Stimulated activated CD4-positive, alpha-beta T cell treated with anti-CD3 and anti-CD28 coated beads, TNF-alpha, amount 100 ng/mL, for 4 hours (primary cell): ENCODE results near the gene SIGLEC7.

ENCODE experiments used
- DNase-seq, 3 experiments: peaks; one replicate each; pipeline ENCODE4 v3.0.0-alpha.2; 2020; ENCODE audit warnings: low read depth in 3 of 3

SIGLEC7 gene

GRCh38 chr19:51142119-51142518 is at the start of gene SIGLEC7:
Gene SIGLEC7 (plus strand): TSS chr19:51142301. CDS start chr19:51142370, 69 bp downstream.
- DNase-seq: no peak

- DNase-seq: no peak
Observed at GRCh38 chr19:51093101-51093500, 49.0 kb upstream of the SIGLEC7 start.

DNA sequence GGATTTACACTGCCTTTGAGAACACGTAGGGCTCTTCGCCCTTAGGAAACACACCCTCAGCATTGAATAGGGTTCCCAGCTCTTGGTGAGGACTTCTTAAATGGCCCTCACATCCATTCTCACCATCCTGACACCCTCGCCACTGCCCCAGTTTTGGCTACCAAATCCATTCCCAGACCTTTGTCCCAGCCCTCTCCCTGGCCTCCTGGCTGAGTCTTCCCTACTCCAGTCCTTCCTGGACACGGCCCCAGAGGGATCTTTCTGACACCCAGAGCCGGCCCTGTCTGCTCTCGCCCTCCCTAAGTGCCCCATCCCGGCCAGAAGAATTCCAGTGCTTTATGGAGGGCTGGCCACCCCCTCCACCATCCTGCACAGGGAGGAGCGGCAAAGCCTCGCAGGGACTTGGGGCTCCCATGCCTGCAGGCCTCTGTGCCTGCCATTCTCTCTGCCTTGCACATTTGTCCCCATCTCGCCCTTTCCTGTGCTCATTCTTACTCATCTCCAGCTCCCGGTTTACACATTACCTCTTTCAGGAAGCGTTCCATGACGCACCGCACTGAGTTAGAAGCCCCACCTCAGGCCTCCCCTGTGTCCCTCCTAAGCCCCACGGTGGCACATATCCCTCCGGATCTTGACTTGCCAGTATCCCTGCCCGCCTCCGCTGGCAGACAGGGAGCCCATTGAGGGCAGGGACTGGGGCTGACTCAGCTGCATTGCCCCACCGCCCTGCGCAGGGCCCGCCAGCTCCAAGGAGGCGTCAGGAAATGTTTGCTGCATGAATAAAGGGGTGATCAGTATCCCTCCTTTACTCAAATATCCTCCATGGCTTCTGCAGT is 48.4 kb upstream of the SIGLEC7 start:
- no peak for DNase-seq

GRCh38 chr19:51094696-51095279 is 47.3 kb upstream of the SIGLEC7 start:
- DNase-seq: no peak

- DNase-seq: no peak
Observed at GRCh38 chr19:51096473-51097165, 45.5 kb upstream of the SIGLEC7 start.

DNA sequence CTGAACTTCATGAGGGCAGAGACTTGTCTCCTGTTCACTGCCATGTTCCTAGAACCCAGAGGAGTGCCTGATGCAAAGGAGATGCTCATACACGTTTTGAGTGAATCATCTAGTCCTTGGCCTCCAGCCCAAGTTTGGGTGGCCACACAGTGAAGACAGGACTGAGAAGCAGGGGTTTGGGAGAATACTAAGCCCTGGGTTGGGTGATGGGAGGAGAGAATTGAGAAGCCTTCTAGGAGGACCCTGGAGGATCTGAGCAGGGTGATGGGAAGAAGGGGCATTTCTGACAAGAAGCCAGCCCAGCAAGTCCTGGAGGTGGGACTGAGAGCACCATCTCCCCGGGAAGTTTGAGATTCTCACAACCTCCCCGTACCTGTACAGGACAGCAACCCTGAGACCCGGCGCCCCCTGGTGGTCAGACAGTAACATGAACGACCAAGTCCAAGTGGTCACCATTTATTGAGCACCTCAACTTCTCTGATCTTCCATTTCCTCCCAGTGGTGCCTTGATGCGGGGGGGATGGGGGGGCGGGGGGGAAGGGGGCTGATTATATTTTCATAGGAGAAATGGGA is 44.8 kb upstream of the SIGLEC7 start:
- peak; percentile 30 to 51 (median 47) for DNase-seq

DNA sequence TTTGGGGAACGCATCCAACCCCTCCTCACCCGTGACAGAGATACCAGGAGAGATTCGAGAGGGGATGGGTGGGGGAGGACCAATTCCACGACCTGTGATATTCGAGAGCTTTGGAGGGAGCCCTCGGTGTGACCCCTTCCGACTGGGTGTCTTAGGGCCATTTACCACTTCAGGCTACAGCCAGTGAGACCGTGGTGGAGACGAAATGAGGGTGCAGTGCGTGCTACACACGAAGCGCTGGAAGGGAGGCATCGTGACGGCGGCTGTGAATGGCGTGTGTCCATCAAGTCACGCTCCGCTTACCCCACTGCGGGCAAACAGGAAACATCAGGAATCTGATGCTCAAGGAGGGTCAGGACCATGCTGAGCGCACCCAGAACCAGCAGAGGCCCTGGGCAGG is 44.3 kb upstream of the SIGLEC7 start:
- no peak for DNase-seq

DNA sequence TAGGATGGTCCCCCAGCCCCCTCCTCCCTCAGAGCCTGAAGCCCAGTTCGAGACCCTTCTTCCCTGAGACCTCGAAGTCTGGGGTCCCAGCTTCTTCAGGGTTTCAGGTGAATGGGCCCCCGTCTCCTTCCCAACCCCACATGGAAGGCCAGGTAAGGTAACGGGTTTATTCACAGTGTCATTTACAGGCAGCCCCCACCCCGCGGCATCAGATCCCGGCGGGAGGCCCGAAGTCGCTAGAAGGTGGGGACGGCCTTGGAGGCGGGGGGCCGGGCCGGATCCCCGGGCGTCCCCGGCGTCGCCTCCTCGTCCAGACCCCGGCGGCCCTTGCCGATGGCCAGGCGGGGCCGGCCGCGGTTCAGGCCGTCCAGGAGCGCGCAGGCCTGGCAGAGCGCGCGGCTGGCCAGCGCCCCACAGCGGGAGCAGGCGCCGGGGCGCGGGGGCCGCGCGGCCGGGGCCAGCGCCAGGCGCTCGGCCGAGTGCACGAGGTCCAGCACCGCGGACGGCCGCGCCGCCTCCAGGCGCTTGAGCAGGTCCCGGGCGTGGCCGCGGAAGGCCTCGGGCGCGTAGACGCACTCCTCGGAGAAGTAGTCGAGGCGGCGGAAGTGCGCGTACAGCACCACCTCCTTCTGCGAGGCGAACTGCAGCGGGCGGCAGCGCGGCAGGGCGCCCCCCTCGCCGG is 43.6 kb upstream of the SIGLEC7 start:
- no peak for DNase-seq

DNA sequence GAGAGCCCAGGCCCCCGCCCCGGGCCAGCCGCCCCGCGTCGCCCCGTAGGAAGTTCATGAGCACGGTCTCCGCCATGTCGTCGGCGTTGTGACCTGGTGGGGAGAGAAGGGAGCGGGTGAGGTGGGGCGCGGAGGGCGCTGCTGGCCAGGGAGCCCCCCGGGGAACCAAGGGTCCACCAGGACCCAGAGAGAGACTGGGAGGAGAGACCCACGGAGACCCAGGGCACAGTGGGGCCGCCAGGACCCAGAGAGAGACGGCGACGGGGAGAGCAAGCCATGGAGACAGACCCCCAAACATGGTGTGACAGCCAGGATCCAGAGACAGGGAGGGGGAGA is 43.1 kb upstream of the SIGLEC7 start:
- no peak for DNase-seq

DNA sequence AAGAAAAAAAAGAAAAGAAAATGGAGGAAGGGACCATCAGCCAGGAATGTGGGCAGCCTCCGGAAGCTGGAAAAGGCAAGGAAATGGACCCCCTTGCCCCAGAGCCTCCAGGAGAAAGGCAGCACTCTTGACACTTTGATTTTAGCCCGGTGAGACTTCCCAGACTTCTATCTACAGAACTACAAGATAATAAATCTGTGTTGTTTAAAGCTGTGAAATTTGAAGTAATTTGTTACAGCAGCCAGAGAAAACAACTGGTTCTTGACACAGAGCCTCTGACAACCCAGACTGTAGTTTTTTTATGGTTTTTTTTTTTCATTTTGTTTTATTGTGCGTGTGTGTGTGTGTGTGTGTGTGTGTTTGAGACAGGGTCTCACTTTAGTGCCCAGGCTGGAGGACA is 41.5 kb upstream of the SIGLEC7 start:
- DNase-seq: no peak

DNA sequence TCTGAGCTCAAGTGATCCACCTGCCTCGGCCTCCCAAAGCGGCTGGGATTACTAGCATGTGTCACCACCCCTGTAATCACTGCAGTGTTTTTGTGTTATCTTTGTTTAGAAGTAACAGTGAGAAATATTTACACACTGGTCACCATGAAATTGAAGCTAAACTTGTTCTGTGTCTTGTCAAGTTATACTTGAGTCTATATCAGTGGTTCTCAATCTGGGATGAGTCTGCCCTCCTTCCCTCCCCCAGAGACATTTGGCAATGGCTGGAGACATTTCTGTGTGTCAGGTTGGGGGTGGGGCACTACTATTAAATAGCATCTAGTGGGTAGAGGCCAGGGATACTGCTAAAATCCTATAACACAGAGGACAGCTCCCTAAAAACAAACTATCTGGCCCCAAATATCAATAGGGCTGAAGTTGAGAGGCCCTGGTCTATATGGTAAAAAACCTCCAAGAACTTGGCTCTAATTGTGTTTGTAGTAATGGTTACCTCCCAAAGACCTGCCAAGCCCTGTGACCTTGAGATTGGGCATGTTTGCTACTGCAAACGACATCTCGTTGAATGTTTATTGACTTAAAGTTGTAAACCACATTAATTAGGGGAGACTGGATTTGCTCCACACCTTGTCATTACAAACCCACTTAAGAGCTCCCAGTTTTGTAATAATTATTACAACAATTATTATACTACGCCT is 40.8 kb upstream of the SIGLEC7 start:
- DNase-seq: no peak

GRCh38 chr19:51102991-51103390 is 39.1 kb upstream of the SIGLEC7 start:
- no peak for DNase-seq

- no peak for DNase-seq
Observed at GRCh38 chr19:51103926-51104341, 38.2 kb upstream of the SIGLEC7 start.

DNA sequence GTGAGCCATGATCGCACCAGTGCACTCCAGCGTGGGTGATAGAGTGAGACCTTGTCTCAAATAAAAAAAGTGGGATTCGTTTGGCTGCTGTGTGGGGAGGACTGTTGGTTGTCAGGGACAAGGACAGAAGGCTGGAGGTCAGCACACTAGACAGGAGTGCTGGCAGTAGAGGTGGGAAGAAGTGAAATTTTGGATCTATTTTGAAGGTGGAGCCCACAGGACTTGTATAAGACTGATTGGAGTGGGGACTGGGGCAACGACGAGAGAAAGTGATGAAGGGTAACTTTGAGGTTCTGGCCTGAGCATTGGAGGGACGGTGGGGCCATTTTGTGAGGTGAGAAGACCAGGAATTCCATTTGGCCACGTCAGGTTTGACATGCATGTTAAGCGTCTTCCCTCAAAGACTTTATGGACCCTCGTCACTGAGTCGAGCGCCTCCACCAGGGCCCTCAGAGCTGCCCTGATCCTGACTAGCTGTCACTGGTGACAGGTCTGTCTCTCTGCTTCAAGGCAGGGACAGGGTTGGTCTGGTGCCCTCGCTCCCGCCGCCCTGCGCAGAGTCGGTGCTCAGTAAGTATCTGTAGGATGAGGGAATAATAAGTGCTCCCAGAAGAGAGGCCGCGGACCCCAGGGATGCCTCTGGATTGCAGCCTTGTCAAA is 34.6 kb upstream of the SIGLEC7 start:
- no peak for DNase-seq

- peak; percentile 87 to 98 (median 97) for DNase-seq
Observed at GRCh38 chr19:51108066-51108804, 33.9 kb upstream of the SIGLEC7 start, which contains the start of gene CTU1. Gene CTU1 (minus strand): TSS chr19:51108409. CDS start chr19:51104569, 3,840 bp downstream.

GRCh38 chr19:51108805-51109146 is 33.3 kb upstream of the SIGLEC7 start:
- no peak for DNase-seq

DNA sequence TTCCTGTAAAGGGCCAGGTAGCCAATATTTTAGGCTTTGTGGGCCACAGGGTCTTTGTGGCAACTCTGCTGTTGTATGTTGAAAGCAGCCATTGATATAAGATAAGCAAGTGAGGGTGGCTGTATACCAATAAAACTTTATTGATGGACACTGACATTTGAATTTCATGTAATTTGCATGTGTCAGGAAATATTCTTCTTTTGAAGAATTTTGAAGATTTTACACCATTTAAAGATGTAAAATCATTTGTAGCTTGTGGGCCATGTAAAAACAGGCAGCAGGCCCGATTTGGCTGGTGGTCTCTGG is 31.5 kb upstream of the SIGLEC7 start:
- no peak for DNase-seq

GRCh38 chr19:51111606-51112005 is 30.5 kb upstream of the SIGLEC7 start:
- no peak for DNase-seq

DNA sequence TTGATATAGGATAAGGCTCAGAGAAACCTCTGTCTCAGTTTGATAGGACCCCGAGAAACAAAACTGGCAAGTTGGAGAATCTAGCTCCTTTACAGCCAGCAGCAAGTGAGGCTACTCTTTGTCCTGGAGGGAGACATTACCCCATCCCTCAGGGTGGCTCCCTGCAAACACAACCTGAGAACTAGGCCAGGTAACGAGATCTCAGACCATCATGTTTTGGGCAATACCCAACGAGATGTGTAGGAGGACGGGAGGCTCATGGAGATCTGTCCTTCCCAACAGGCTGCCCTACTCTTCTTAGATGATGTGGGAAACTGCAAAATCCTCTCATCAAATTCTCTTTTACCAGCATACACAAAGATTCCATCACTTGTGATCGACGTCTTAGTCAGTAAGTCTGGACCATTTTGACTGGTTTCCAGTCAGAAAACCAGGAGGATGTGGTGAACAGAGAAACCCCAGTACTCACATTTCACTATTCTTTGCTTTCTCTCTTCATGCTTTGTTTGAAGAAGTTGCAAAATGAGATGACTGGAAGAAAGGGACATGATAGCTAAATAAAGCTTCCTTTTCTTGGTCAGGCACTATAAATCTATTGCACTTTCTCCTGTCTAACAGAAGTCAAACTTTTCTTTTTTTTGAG is 27.9 kb upstream of the SIGLEC7 start:
- no peak for DNase-seq
